Measurements from ENCODE around the gene PNLIPRP1. TPM values are rescaled to one million over a fixed set of nuclear protein-coding genes. Genes with fewer than 3 reads are reported as not detected.

PNLIPRP1 gene
- total and polyA plus RNA-seq, 10 of the 15 experiments (the other 5 are each of a cell fraction or from before 2014, with no cell fraction given): 0.74 TPM; not detected in 9

GRCh38 chr10:116657863-116658551 is 67.2 kb downstream of the PNLIPRP1 start:
- ChIA-PET CTCF (no interaction called here), SMC1A (ENCODE audit: uncharacterized antibody, unreplicated experiment) (no interaction called here), POLR2A (no interaction called here), RAD21 (ENCODE audit: unreplicated experiment) (no interaction called here)
- Histone ChIP-seq H3K36me3 (ENCODE audit: control insufficient read depth in 2 of 2, insufficient read depth in 2 of 2, low read length in 1 of 2) (no peaks in the 10 kb centered on the region), H3K27ac (ENCODE audit: control insufficient read depth, insufficient read depth) (no peak overlapping the region), H3K79me2 (ENCODE audit: control insufficient read depth, insufficient read depth, low read length) (no peaks in the 10 kb centered on the region), H3K4me2 (ENCODE audit: control insufficient read depth, insufficient read depth) (no peak overlapping the region), H3K4me3 (no peak overlapping the region), H4K20me1 (ENCODE audit: control insufficient read depth, insufficient read depth) (no peaks in the 10 kb centered on the region), H3K9me3 (replicated peaks; ENCODE audit: control insufficient read depth, insufficient read depth, low read length) (no peaks in the 10 kb centered on the region), H3K4me1 (ENCODE audit: control insufficient read depth, insufficient read depth, low read length) (no peaks in the 10 kb centered on the region), H3K27me3 (replicated peaks in 1 of 2; ENCODE audit: control insufficient read depth in 2 of 2, insufficient read depth in 2 of 2, low read length in 1 of 2) (no peaks in the 10 kb centered on the region), H2AFZ (ENCODE audit: control insufficient read depth, low read depth, low read length) (no peak overlapping the region), H3K9ac (ENCODE audit: control insufficient read depth, insufficient read depth, low read length) (no peak overlapping the region)
- no peak for ATAC-seq
- no TSS peak for BruUV-seq (replicated peaks)
- TF ChIP-seq NR2C2 (IDR thresholded peaks at IDR 0.05; ENCODE audit: borderline replicate concordance, control insufficient read depth, insufficient read length, low read depth) (no peak), BHLHE40 (IDR thresholded peaks at IDR 0.05; ENCODE audit: borderline replicate concordance in 1 of 2, low read depth in 2 of 2, low read length in 1 of 2) (no peak), SMAD5 (IDR thresholded peaks at IDR 0.05; ENCODE audit: low read depth) (no peak), ATF3 (IDR thresholded peaks at IDR 0.05; ENCODE audit: borderline replicate concordance, extremely low read depth, low read depth, low read length) (no peak), ZNF217 (IDR thresholded peaks at IDR 0.05) (no peak), ZNF384 (IDR thresholded peaks at IDR 0.05; ENCODE audit: borderline replicate concordance, low read depth, low read length) (no peak)
- in situ Hi-C loops (cut with MboI): no loop called here
- DNase-seq (ENCODE audit: low read depth, low spot score): no peak
- 18% methylated on average over 5 of the region's 5 CpGs for WGBS (ENCODE audit: insufficient coverage, insufficient replicate concordance, low lambda C conversion rate, missing lambda C conversion rate)
- no peak for FAIRE-seq
- intact Hi-C loops (cut with micrococcal nuclease; ENCODE audit: unreplicated experiment): no loop called here

Other genes starting within 250 kb of the PNLIPRP1 start
- gene PNLIPRP3, start 163.1 kb upstream of the PNLIPRP1 start, total RNA-seq (2014; rRNA removed): not detected in 2 replicates
- gene PNLIPRP3, start 163.1 kb upstream of the PNLIPRP1 start, total RNA-seq (2014; rRNA removed; fragmentation: Illumina TruSeq; extraction: Trizol): not detected in 2 replicates
- gene PNLIPRP3, start 163.1 kb upstream of the PNLIPRP1 start, total RNA-seq (2021): not detected in 2 replicates
- gene PNLIPRP3, start 163.1 kb upstream of the PNLIPRP1 start, polyA plus RNA-seq (2011; rRNA removed): 0.03 TPM in 1 of 2 replicates, not detected in the other
- not detected in 2 replicates for gene PNLIPRP3, start 163.1 kb upstream of the PNLIPRP1 start, polyA plus RNA-seq (2014; fragmentation: Illumina TruSeq; extraction: Trizol)
- gene PNLIPRP3, start 163.1 kb upstream of the PNLIPRP1 start, polyA plus RNA-seq (2014; fragmentation: Nextera tagmentation; extraction: Ambion mirVana): not detected
- not detected in 2 replicates for gene PNLIPRP3, start 163.1 kb upstream of the PNLIPRP1 start, polyA plus RNA-seq (2014; rRNA removed)
- not detected for gene PNLIPRP3, start 163.1 kb upstream of the PNLIPRP1 start, polyA plus RNA-seq (2016; fragmentation: Nextera tagmentation; extraction: Ambion mirVana)
- not detected in 2 replicates for gene PNLIP, start 45.0 kb upstream of the PNLIPRP1 start, total RNA-seq (2014; rRNA removed)
- gene PNLIP, start 45.0 kb upstream of the PNLIPRP1 start, total RNA-seq (2014; rRNA removed; fragmentation: Illumina TruSeq; extraction: Trizol): not detected in 2 replicates
- gene PNLIP, start 45.0 kb upstream of the PNLIPRP1 start, total RNA-seq (2021): 1.1 and 2.4 TPM in 2 replicates
- not detected in 2 replicates for gene PNLIP, start 45.0 kb upstream of the PNLIPRP1 start, polyA plus RNA-seq (2011; rRNA removed)
- not detected in 2 replicates for gene PNLIP, start 45.0 kb upstream of the PNLIPRP1 start, polyA plus RNA-seq (2014; fragmentation: Illumina TruSeq; extraction: Trizol)
- not detected for gene PNLIP, start 45.0 kb upstream of the PNLIPRP1 start, polyA plus RNA-seq (2014; fragmentation: Nextera tagmentation; extraction: Ambion mirVana)
- not detected in 2 replicates for gene PNLIP, start 45.0 kb upstream of the PNLIPRP1 start, polyA plus RNA-seq (2014; rRNA removed)
- not detected for gene PNLIP, start 45.0 kb upstream of the PNLIPRP1 start, polyA plus RNA-seq (2016; fragmentation: Nextera tagmentation; extraction: Ambion mirVana)
- gene PNLIPRP2, start 30.0 kb downstream of the PNLIPRP1 start, total RNA-seq (2014; rRNA removed): not detected in 2 replicates
- not detected in 2 replicates for gene PNLIPRP2, start 30.0 kb downstream of the PNLIPRP1 start, total RNA-seq (2014; rRNA removed; fragmentation: Illumina TruSeq; extraction: Trizol)
- 0.33 and 0.53 TPM in 2 replicates for gene PNLIPRP2, start 30.0 kb downstream of the PNLIPRP1 start, total RNA-seq (2021)
- gene PNLIPRP2, start 30.0 kb downstream of the PNLIPRP1 start, polyA plus RNA-seq (2011; rRNA removed): not detected in 2 replicates
- not detected in 2 replicates for gene PNLIPRP2, start 30.0 kb downstream of the PNLIPRP1 start, polyA plus RNA-seq (2014; fragmentation: Illumina TruSeq; extraction: Trizol)
- not detected for gene PNLIPRP2, start 30.0 kb downstream of the PNLIPRP1 start, polyA plus RNA-seq (2014; fragmentation: Nextera tagmentation; extraction: Ambion mirVana)
- gene PNLIPRP2, start 30.0 kb downstream of the PNLIPRP1 start, polyA plus RNA-seq (2014; rRNA removed): not detected in 2 replicates
- gene PNLIPRP2, start 30.0 kb downstream of the PNLIPRP1 start, polyA plus RNA-seq (2016; fragmentation: Nextera tagmentation; extraction: Ambion mirVana): not detected
- gene HSPA12A, start 151.6 kb downstream of the PNLIPRP1 start, total RNA-seq (2014; rRNA removed): 0.82 and 0.90 TPM in 2 replicates
- gene HSPA12A, start 151.6 kb downstream of the PNLIPRP1 start, total RNA-seq (2014; rRNA removed; fragmentation: Illumina TruSeq; extraction: Trizol): 1.9 and 2.2 TPM in 2 replicates
- 2.2 and 2.4 TPM in 2 replicates for gene HSPA12A, start 151.6 kb downstream of the PNLIPRP1 start, total RNA-seq (2021)
- gene HSPA12A, start 151.6 kb downstream of the PNLIPRP1 start, polyA plus RNA-seq (2011; rRNA removed): 18.2 and 20.2 TPM in 2 replicates
- gene HSPA12A, start 151.6 kb downstream of the PNLIPRP1 start, polyA plus RNA-seq (2014; fragmentation: Illumina TruSeq; extraction: Trizol): 2.5 and 3.2 TPM in 2 replicates
- 1 to 10 TPM; 2.2 to 4.0 TPM for gene HSPA12A, start 151.6 kb downstream of the PNLIPRP1 start, polyA plus RNA-seq (2014; fragmentation: Nextera tagmentation; extraction: Ambion mirVana)
- 1.9 and 3.0 TPM in 2 replicates for gene HSPA12A, start 151.6 kb downstream of the PNLIPRP1 start, polyA plus RNA-seq (2014; rRNA removed)
- gene HSPA12A, start 151.6 kb downstream of the PNLIPRP1 start, polyA plus RNA-seq (2016; fragmentation: Nextera tagmentation; extraction: Ambion mirVana): 1 to 10 TPM; 3.2 to 3.4 TPM